ENCODE data around the gene RNU5B-1.
A peak's percentile ranks its signal among the peaks of the same experiment; 100 is the strongest.

GRCh38 chr15:65304381-65305149 lies at the start of gene RNU5B-1:
- TF ChIP-seq CTCF (IDR thresholded peaks at IDR 0.05), result peak; percentile 68 to 94 (median 84)
- peak; percentile 93 to 95 for TF ChIP-seq POLR2A (IDR thresholded peaks at IDR 0.05)

Data from thyroid gland (tissue), 4 donors.